Measurements from ENCODE around the gene ANKS1A.

ANKS1A gene

GRCh38 chr6:35082046-35082732 lies 193.1 kb downstream of the ANKS1A start:
- Histone ChIP-seq H3K36me3 (ENCODE audit: insufficient read depth, low read length) (peaks cover 37% of the 10 kb centered on the region; the same call in 1 of the 2 replicates), H3K4me2 (ENCODE audit: low read depth, low read length, poor library complexity, severe bottlenecking) (no peak overlapping the region)
- no peak for TF ChIP-seq EZH2phosphoT487 (IDR thresholded peaks at IDR 0.05; ENCODE audit: borderline replicate concordance)
- TF ChIP-seq CTCF (conservative IDR thresholded peaks at IDR 0.05; ENCODE audit: low read length) = no peak

GRCh38 chr6:35082733-35083403 lies 193.8 kb downstream of the ANKS1A start:
- H3F3A ChIP-seq (ENCODE audit: low read depth) = no peaks in the 10 kb centered on the region
- H3K9me2 ChIP-seq (replicated peaks; ENCODE audit: low read depth, low read length) = no peaks in the 10 kb centered on the region
- H4K20me1 ChIP-seq (ENCODE audit: insufficient read depth, low read length, poor library complexity, severe bottlenecking) = no peaks in the 10 kb centered on the region
- H3K4me3 ChIP-seq (ENCODE audit: low read length, poor library complexity, severe bottlenecking) = no peak overlapping the region
- no peak overlapping the region for H3K9ac ChIP-seq (ENCODE audit: low read depth, low read length, poor library complexity, severe bottlenecking)
- peaks cover 25% of the 10 kb centered on the region for H3K4me1 ChIP-seq (ENCODE audit: insufficient read depth, low read length, poor library complexity, severe bottlenecking)
- H3K9me3 ChIP-seq (ENCODE audit: insufficient read depth, low read depth, low read length) = no peaks in the 10 kb centered on the region
- no peaks in the 10 kb centered on the region for H3K27me3 ChIP-seq (ENCODE audit: insufficient read depth, low read length, poor library complexity, severe bottlenecking)
- no peaks in the 10 kb centered on the region for H3K79me2 ChIP-seq (ENCODE audit: insufficient read depth, low read length)
- TF ChIP-seq EZH2phosphoT487 (IDR thresholded peaks at IDR 0.05; ENCODE audit: borderline replicate concordance) = no peak
- no peak for TF ChIP-seq CTCF (conservative IDR thresholded peaks at IDR 0.05; ENCODE audit: low read length)
- H2AFZ ChIP-seq (ENCODE audit: low read length) = no peak overlapping the region
- no peak overlapping the region for H3K4me2 ChIP-seq (ENCODE audit: low read depth, low read length, poor library complexity, severe bottlenecking)
- H3K36me3 ChIP-seq (ENCODE audit: insufficient read depth, low read length) = peaks cover 41% of the 10 kb centered on the region; the same call in 1 of the 2 replicates

More at GRCh38 chr6:35082046-35082732, 193.1 kb downstream of the ANKS1A start:
- H3K4me3 ChIP-seq (ENCODE audit: low read length, poor library complexity, severe bottlenecking) = no peak overlapping the region
- peaks cover 20% of the 10 kb centered on the region for H3K4me1 ChIP-seq (ENCODE audit: insufficient read depth, low read length, poor library complexity, severe bottlenecking)
- no peaks in the 10 kb centered on the region for H3K9me3 ChIP-seq (ENCODE audit: insufficient read depth, low read depth, low read length)
- H4K20me1 ChIP-seq (ENCODE audit: insufficient read depth, low read length, poor library complexity, severe bottlenecking) = no peaks in the 10 kb centered on the region
- no peaks in the 10 kb centered on the region for H3K27me3 ChIP-seq (ENCODE audit: insufficient read depth, low read length, poor library complexity, severe bottlenecking)
- H3K9me2 ChIP-seq (replicated peaks; ENCODE audit: low read depth, low read length) = no peaks in the 10 kb centered on the region
- no peak overlapping the region for H2AFZ ChIP-seq (ENCODE audit: low read length)
- H3F3A ChIP-seq (ENCODE audit: low read depth) = no peaks in the 10 kb centered on the region
- H3K9ac ChIP-seq (ENCODE audit: low read depth, low read length, poor library complexity, severe bottlenecking) = no peak overlapping the region
- no peaks in the 10 kb centered on the region for H3K79me2 ChIP-seq (ENCODE audit: insufficient read depth, low read length)

- H2AFZ ChIP-seq (ENCODE audit: low read length) = no peak overlapping the region
- peaks cover 41% of the 10 kb centered on the region; the same call in 1 of the 2 replicates for H3K36me3 ChIP-seq (ENCODE audit: insufficient read depth, low read length)
- H3K27me3 ChIP-seq (ENCODE audit: insufficient read depth, low read length, poor library complexity, severe bottlenecking) = no peaks in the 10 kb centered on the region
- no peaks in the 10 kb centered on the region for H3K79me2 ChIP-seq (ENCODE audit: insufficient read depth, low read length)
- H3K4me1 ChIP-seq (ENCODE audit: insufficient read depth, low read length, poor library complexity, severe bottlenecking) = peaks cover 31% of the 10 kb centered on the region
- no peaks in the 10 kb centered on the region for H3K9me2 ChIP-seq (replicated peaks; ENCODE audit: low read depth, low read length)
- no peaks in the 10 kb centered on the region for H4K20me1 ChIP-seq (ENCODE audit: insufficient read depth, low read length, poor library complexity, severe bottlenecking)
- TF ChIP-seq CTCF (conservative IDR thresholded peaks at IDR 0.05; ENCODE audit: low read length) (no peak), EZH2phosphoT487 (IDR thresholded peaks at IDR 0.05; ENCODE audit: borderline replicate concordance) (no peak)
- H3F3A ChIP-seq (ENCODE audit: low read depth) = no peaks in the 10 kb centered on the region
- no peak overlapping the region for H3K9ac ChIP-seq (ENCODE audit: low read depth, low read length, poor library complexity, severe bottlenecking)
- no peak overlapping the region for H3K4me3 ChIP-seq (ENCODE audit: low read length, poor library complexity, severe bottlenecking)
- H3K4me2 ChIP-seq (ENCODE audit: low read depth, low read length, poor library complexity, severe bottlenecking) = no peak overlapping the region
- no peaks in the 10 kb centered on the region for H3K9me3 ChIP-seq (ENCODE audit: insufficient read depth, low read depth, low read length)
Observed at GRCh38 chr6:35083507-35083906, 194.5 kb downstream of the ANKS1A start.

Data from Loucy (cell line).